ENCODE data around the gene ARMH3.

Gene ARMH3

GRCh38 chr10:101892782-101893391, 163.1 kb downstream of the ARMH3 start:
- no peak overlapping the region for H3K4me3 Mint-ChIP-seq
- H3K36me3 Mint-ChIP-seq, result no peaks in the 10 kb centered on the region
- peaks cover 21% of the 10 kb centered on the region for H3K4me1 Mint-ChIP-seq
- ATAC-seq (no peak), DNase-seq (ENCODE audit: low spot score in 2 of 2) (no peak)
- peak overlapping the region; percentile 33 for H3K27ac Mint-ChIP-seq
- H3K9me3 Mint-ChIP-seq, result no peaks in the 10 kb centered on the region

GRCh38 chr10:101889256-101890210, 166.4 kb downstream of the ARMH3 start:
- ATAC-seq (peak; percentile 79), DNase-seq (ENCODE audit: low spot score in 2 of 2) (peak; percentile 38 to 82)
- Mint-ChIP-seq H3K27ac (peak overlapping the region; percentile 1), H3K36me3 (peaks cover 12% of the 10 kb centered on the region), H3K4me1 (peaks cover 8% of the 10 kb centered on the region), H3K9me3 (no peaks in the 10 kb centered on the region), H3K4me3 (no peak overlapping the region)

GRCh38 chr10:101888251-101888949, 167.6 kb downstream of the ARMH3 start:
- Mint-ChIP-seq H3K4me3 (no peak overlapping the region), H3K27ac (peak overlapping the region; percentile 4), H3K4me1 (peaks cover 8% of the 10 kb centered on the region), H3K36me3 (peaks cover 15% of the 10 kb centered on the region), H3K9me3 (no peaks in the 10 kb centered on the region)
- DNase-seq (ENCODE audit: low spot score in 2 of 2) (no peak), ATAC-seq (no peak)

- ATAC-seq, result no peak
- no peak overlapping the region for H3K4me3 Mint-ChIP-seq
- H3K9me3 Mint-ChIP-seq, result no peaks in the 10 kb centered on the region
- H3K4me1 Mint-ChIP-seq, result peaks cover 8% of the 10 kb centered on the region
- peak overlapping the region; percentile 4 for H3K27ac Mint-ChIP-seq
- DNase-seq (ENCODE audit: low spot score in 2 of 2), result no peak
- H3K36me3 Mint-ChIP-seq, result peaks cover 15% of the 10 kb centered on the region
These were observed 168.2 kb downstream of the ARMH3 start for GRCh38 chr10:101887775-101888174.

- Mint-ChIP-seq H3K4me1 (peaks cover 8% of the 10 kb centered on the region), H3K36me3 (peaks cover 15% of the 10 kb centered on the region), H3K9me3 (no peaks in the 10 kb centered on the region), H3K4me3 (no peak overlapping the region), H3K27ac (no peak overlapping the region)
- DNase-seq (ENCODE audit: low spot score in 2 of 2), result no peak
- ATAC-seq, result no peak
These were observed 169.3 kb downstream of the ARMH3 start for GRCh38 chr10:101886521-101887312.

- no peak for ATAC-seq
- no peak overlapping the region for H3K4me3 Mint-ChIP-seq
- H3K4me1 Mint-ChIP-seq, result peaks cover 4% of the 10 kb centered on the region
- no peaks in the 10 kb centered on the region for H3K9me3 Mint-ChIP-seq
- no peak overlapping the region for H3K27ac Mint-ChIP-seq
- peaks cover 15% of the 10 kb centered on the region for H3K36me3 Mint-ChIP-seq
- no peak for DNase-seq (ENCODE audit: low spot score in 2 of 2)
These were observed 174.8 kb downstream of the ARMH3 start for GRCh38 chr10:101881036-101881774.

GRCh38 chr10:101880232-101880573, 175.8 kb downstream of the ARMH3 start:
- H3K9me3 Mint-ChIP-seq, result no peaks in the 10 kb centered on the region
- H3K4me1 Mint-ChIP-seq, result peaks cover 13% of the 10 kb centered on the region
- H3K27ac Mint-ChIP-seq, result no peak overlapping the region
- peaks cover 9% of the 10 kb centered on the region for H3K36me3 Mint-ChIP-seq
- no peak for DNase-seq (ENCODE audit: low spot score in 2 of 2)
- no peak for ATAC-seq
- no peak overlapping the region for H3K4me3 Mint-ChIP-seq

- DNase-seq (ENCODE audit: low spot score in 2 of 2) (no peak), ATAC-seq (no peak)
- no peaks in the 10 kb centered on the region for H3K9me3 Mint-ChIP-seq
- H3K27ac Mint-ChIP-seq, result peak overlapping the region; percentile 4
- H3K36me3 Mint-ChIP-seq, result peaks cover 3% of the 10 kb centered on the region
- H3K4me3 Mint-ChIP-seq, result no peak overlapping the region
- H3K4me1 Mint-ChIP-seq, result peaks cover 13% of the 10 kb centered on the region
These were observed 176.3 kb downstream of the ARMH3 start for GRCh38 chr10:101879456-101880231.

- H3K4me1 Mint-ChIP-seq, result peaks cover 13% of the 10 kb centered on the region
- no peak overlapping the region for H3K4me3 Mint-ChIP-seq
- no peaks in the 10 kb centered on the region for H3K9me3 Mint-ChIP-seq
- no peak for DNase-seq (ENCODE audit: low spot score in 2 of 2)
- H3K27ac Mint-ChIP-seq, result no peak overlapping the region
- no peaks in the 10 kb centered on the region for H3K36me3 Mint-ChIP-seq
- ATAC-seq, result no peak
These were observed 177.1 kb downstream of the ARMH3 start for GRCh38 chr10:101878869-101879268.

- peak overlapping the region; percentile 65 for H3K27ac Mint-ChIP-seq
- ATAC-seq, result no peak
- peaks cover 20% of the 10 kb centered on the region for H3K36me3 Mint-ChIP-seq
- H3K9me3 Mint-ChIP-seq, result no peaks in the 10 kb centered on the region
- no peak overlapping the region for H3K4me3 Mint-ChIP-seq
- DNase-seq (ENCODE audit: low spot score in 2 of 2), result no peak
- H3K4me1 Mint-ChIP-seq, result peaks cover 13% of the 10 kb centered on the region
These were observed 180.8 kb downstream of the ARMH3 start for GRCh38 chr10:101875068-101875688.

GRCh38 chr10:101874252-101874651, 181.7 kb downstream of the ARMH3 start:
- H3K9me3 Mint-ChIP-seq, result no peaks in the 10 kb centered on the region
- no peak for ATAC-seq
- no peak overlapping the region for H3K27ac Mint-ChIP-seq
- peaks cover 13% of the 10 kb centered on the region for H3K4me1 Mint-ChIP-seq
- H3K4me3 Mint-ChIP-seq, result no peak overlapping the region
- DNase-seq (ENCODE audit: low spot score in 2 of 2), result no peak
- H3K36me3 Mint-ChIP-seq, result peaks cover 20% of the 10 kb centered on the region

- ATAC-seq (no peak), DNase-seq (ENCODE audit: low spot score in 2 of 2) (no peak)
- no peak overlapping the region for H3K4me3 Mint-ChIP-seq
- H3K9me3 Mint-ChIP-seq, result no peaks in the 10 kb centered on the region
- H3K36me3 Mint-ChIP-seq, result peaks cover 24% of the 10 kb centered on the region
- no peak overlapping the region for H3K27ac Mint-ChIP-seq
- no peaks in the 10 kb centered on the region for H3K4me1 Mint-ChIP-seq
These were observed 188.0 kb downstream of the ARMH3 start for GRCh38 chr10:101867931-101868330.

GRCh38 chr10:101859530-101859929, 196.4 kb downstream of the ARMH3 start:
- Mint-ChIP-seq H3K4me3 (no peak overlapping the region), H3K9me3 (peaks cover 10% of the 10 kb centered on the region), H3K27ac (no peak overlapping the region), H3K36me3 (peaks cover 10% of the 10 kb centered on the region), H3K4me1 (peaks cover 14% of the 10 kb centered on the region)
- ATAC-seq (no peak), DNase-seq (ENCODE audit: low spot score in 2 of 2) (no peak)

All from stimulated activated effector memory CD8-positive, alpha-beta T cell treated with anti-CD3 and anti-CD28 coated beads, Interleukin-12 subunit alpha, Interleukin-12 subunit beta, amount 100 ng/mL, for 72 hours (primary cell).